ENCODE measurements around the gene SERAC1.

DNA sequence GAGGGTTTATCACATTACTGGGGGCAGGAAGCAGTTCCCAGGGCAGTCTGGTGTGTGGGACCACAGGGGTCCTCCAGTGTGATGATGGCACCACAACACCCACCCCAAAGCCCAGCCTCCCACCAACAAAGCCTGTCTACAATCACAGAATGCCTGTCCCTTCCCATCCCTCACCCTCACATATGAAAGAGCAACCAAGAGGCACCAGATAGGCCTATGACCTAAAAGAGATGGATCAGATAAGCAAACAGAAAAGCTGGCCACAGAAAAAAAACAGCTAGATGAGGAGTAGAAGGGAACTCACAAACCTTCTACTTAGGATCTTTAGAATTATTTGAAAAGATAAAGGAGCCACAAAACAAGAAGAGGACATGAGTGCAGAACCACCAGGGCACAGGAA lies 54.3 kb downstream of the SERAC1 start:
- TF ChIP-seq, protein P1, sequence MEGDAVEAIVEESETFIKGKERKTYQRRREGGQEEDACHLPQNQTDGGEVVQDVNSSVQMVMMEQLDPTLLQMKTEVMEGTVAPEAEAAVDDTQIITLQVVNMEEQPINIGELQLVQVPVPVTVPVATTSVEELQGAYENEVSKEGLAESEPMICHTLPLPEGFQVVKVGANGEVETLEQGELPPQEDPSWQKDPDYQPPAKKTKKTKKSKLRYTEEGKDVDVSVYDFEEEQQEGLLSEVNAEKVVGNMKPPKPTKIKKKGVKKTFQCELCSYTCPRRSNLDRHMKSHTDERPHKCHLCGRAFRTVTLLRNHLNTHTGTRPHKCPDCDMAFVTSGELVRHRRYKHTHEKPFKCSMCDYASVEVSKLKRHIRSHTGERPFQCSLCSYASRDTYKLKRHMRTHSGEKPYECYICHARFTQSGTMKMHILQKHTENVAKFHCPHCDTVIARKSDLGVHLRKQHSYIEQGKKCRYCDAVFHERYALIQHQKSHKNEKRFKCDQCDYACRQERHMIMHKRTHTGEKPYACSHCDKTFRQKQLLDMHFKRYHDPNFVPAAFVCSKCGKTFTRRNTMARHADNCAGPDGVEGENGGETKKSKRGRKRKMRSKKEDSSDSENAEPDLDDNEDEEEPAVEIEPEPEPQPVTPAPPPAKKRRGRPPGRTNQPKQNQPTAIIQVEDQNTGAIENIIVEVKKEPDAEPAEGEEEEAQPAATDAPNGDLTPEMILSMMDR (IDR thresholded peaks at IDR 0.05; ENCODE audit: low read depth, low read length, missing input control) = no peak
- TF ChIP-seq, protein P2, sequence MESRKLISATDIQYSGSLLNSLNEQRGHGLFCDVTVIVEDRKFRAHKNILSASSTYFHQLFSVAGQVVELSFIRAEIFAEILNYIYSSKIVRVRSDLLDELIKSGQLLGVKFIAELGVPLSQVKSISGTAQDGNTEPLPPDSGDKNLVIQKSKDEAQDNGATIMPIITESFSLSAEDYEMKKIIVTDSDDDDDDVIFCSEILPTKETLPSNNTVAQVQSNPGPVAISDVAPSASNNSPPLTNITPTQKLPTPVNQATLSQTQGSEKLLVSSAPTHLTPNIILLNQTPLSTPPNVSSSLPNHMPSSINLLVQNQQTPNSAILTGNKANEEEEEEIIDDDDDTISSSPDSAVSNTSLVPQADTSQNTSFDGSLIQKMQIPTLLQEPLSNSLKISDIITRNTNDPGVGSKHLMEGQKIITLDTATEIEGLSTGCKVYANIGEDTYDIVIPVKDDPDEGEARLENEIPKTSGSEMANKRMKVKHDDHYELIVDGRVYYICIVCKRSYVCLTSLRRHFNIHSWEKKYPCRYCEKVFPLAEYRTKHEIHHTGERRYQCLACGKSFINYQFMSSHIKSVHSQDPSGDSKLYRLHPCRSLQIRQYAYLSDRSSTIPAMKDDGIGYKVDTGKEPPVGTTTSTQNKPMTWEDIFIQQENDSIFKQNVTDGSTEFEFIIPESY (IDR thresholded peaks at IDR 0.05) = no peak
- no peak for TF ChIP-seq YY1 (IDR thresholded peaks at IDR 0.05)
- TF ChIP-seq FOXA2 (IDR thresholded peaks at IDR 0.05) = no peak
- TF ChIP-seq GABPA (IDR thresholded peaks at IDR 0.05 in 1 of 2, conservative IDR thresholded peaks at IDR 0.05 in 1 of 2) = no peak
- TF ChIP-seq, protein P3, sequence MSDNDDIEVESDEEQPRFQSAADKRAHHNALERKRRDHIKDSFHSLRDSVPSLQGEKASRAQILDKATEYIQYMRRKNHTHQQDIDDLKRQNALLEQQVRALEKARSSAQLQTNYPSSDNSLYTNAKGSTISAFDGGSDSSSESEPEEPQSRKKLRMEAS (IDR thresholded peaks at IDR 0.05) = no peak
- TF ChIP-seq SP1 (IDR thresholded peaks at IDR 0.05) = no peak
- TF ChIP-seq, protein P4, sequence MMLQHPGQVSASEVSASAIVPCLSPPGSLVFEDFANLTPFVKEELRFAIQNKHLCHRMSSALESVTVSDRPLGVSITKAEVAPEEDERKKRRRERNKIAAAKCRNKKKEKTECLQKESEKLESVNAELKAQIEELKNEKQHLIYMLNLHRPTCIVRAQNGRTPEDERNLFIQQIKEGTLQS (IDR thresholded peaks at IDR 0.05) = no peak
